ENCODE results near the gene CYP2D6.
"Not testable (repeated sequence)": the region's sequence is repeated elsewhere in the genome, so short reads cannot be mapped to it uniquely, and the experiment has no call there.

- TF ChIP-seq CTCF, POLR2A (IDR thresholded peaks at IDR 0.05): not testable (repeated sequence)
Measured at GRCh38 chr22:42104332-42104860, 26.2 kb downstream of the CYP2D6 start.

Data from esophagus squamous epithelium (tissue), 4 donors.